Measurements from ENCODE around the gene CCDC148.
"Not testable (repeated sequence)": the region's sequence is repeated elsewhere in the genome, so short reads cannot be mapped to it uniquely, and the experiment has no call there.

The CCDC148 gene

DNA sequence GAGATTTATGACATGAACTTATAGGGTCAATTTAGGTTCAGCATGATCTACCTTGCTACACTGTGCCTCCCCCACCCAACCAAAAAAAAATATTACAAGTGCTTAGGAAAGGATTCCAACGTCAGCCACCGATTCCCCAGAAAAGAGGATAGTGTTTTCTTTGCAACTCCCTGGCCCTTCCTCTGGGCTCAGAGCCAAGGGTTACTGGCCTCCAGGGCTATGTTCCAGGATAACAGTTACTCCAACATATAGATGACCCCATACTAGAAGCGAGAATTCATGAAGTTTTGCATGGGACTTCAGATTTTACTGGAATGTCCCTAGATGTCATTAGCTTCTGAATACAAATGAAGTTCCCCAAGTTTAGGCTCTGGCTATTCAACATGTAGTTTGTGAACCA lies 182.8 kb downstream of the CCDC148 start:
- no peak for DNase-seq

DNA sequence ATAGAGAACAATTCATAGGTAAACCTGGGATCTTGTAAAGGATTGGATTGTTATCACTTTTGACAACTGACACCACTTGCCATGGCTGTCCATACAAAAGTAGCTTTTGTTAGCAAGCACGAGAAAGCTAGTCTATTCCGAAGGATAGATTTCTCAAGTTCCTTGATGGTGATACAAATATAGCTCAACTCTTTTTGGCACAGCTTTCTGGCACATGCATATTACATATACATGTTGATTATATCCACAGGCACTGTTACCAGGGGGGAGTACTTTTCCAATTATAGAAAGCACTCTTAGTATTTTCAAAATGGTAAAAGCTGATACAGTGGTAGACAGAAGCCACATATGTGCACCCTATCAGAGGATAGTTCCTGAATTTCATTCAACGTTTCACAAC lies 186.0 kb downstream of the CCDC148 start:
- DNase-seq: no peak

DNA sequence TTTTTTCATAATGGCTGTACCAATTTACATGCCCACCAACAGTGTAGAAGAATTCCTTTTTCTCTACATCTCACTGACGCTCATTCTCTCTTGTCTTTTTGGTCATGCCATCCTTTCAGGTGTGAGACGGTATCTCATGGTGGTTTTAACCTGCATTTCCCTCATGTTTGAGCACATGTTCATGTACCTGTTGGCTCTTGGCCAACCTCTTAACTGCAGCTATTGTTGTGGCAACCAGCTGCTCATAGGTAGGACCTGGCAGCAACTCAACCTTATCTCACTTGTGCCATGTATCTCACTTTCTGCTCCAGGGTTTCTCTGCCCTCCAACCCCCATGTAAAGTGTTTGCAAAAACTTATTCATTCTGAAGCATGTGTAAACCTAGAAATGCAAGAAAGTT lies 187.4 kb downstream of the CCDC148 start:
- no peak for DNase-seq

DNA sequence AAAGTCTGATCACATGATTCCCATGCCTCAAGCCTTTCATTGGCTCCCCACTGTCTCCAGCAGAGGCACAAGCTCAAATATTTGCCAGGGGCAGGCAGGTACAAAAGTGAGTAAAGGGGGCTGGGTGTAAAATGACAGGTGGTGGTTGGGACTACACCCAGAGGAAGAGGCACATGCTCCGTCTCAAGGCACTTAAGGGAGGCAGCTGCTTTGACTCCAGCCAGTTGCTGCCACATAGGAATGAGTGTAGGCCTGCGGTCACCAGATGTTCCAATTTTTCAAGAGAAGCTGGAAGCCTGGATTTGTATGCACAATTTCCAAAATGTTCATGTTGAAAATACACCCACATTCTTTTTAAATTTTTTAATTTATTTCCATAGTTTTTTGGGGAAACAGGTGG lies 190.4 kb downstream of the CCDC148 start:
- no peak for DNase-seq

- no peak for DNase-seq
Measured at GRCh38 chr2:158255257-158255656, 201.3 kb downstream of the CCDC148 start.

DNA sequence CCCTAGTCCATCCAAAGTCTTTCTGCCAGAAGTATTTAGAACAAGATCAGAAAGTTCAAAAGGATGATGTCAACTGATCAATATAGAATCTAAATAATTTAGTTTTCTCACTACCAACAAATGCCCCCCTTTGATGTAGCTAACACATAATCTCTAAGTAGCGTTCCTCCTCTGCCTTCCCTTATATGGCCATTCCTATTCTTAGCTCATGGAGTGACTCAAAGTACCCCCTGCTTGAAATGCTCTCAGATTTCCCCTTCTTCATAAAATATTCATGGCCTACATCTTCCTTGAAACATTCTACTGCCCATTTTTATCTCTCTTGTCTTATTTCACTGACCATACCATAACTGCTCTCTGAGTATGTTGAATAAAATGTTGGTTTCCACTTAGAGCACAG lies 203.4 kb downstream of the CCDC148 start:
- no peak for DNase-seq

DNA sequence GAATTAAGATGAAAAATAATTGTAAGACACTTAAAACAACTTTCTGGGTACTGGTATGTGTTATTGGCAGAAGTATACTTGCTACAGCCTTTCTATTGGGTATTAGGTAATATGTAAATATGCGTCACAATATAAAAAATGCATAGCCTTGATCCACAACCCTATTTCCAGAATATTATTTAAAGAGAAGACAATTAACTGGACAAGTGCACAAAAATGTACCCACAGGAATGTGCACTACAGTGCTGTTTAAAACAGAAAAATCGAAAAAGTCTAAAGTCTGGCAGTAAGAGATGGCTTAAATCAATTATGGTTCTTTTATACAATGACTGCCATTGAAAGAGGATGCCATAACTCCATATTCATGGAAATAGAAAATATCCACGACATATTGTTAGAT lies 205.2 kb downstream of the CCDC148 start:
- no peak for DNase-seq

GRCh38 chr2:158243392-158243791 lies 213.2 kb downstream of the CCDC148 start:
- DNase-seq: no peak

DNA sequence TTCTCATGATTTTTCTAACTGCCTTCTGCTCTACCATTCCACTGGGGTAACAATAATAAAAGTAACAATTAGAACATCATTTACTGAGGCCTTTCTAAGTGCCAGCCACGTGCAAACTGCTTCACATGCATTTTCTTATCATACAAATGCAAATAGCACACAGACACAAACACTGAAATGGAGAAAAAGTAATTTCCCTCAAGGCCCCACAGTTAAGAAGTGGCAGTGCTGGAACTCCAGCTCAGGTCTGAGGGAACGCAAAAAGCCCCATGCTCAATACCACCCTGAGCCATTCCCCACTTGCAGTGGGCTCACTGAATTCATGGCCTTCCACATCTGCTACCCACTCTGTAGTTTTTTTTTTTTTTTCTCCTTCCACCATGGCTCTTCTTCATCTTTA lies 214.3 kb downstream of the CCDC148 start:
- DNase-seq: no peak

- DNase-seq: no peak
Measured at GRCh38 chr2:158240975-158241374, 215.6 kb downstream of the CCDC148 start.

DNA sequence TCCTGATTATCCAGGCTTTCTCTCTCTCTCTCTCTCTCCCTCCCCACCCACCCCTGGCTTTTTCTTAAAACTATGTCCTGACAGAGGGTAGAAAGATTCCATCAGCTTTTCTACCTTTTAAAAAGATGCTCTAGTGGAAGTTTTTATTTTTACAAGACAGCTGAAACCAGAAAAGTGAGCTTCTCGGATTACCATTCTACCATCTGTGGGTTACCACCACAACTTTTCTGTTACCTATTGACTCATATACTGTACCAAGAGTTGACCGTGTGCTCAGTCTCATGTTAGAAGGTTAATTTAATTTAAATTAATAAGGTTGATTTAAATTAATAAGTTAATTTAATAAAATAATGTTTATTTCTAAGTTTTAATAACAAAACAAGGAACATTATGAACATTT lies 217.3 kb downstream of the CCDC148 start:
- no peak for DNase-seq

- no peak for DNase-seq
Measured at GRCh38 chr2:158234497-158234896, 222.1 kb downstream of the CCDC148 start.

DNA sequence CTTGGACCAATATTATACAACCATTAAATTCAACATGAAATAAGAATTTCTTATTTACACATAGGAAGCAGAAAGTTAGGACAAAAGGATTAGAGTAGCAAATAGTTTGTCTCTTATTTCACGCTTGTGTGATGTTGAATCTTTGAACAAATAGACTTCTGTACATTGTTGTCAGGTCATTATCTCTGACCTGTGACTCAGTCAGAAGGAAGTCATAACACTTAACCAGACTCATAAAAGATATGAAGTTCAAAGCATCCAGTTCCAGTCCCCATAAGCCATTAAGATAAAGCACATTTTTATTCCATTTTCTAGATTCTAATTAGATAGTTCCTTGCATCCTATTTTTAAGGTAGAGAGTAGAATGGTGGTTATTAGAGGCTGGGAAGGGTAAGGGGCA lies 224.1 kb downstream of the CCDC148 start:
- no peak for DNase-seq

DNA sequence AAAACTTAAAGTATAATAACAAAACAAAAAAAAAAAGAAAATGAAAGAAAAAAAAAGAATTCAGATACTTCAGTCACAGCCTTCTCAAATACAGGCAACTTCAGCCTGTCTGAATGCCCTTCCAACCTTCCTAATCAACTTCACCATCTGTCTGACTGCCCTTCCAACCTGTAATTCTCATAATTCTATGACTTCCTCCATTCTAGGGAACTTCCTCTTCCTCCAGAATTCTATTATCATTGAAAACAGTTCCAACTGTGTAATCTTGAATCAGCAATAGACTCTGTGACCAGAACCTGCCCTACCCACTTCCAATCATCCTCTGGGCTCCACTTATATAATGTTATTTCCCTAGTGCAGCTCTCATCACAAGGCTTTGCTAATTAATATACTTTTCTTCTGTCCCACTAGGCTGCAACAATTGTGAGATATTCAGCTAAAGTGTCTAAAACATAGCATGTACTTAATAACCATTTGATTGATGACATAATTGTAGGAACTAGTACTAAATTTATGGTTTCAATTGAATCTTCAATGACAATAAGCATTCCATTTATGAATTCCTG lies 227.5 kb downstream of the CCDC148 start:
- DNase-seq: peak; percentile 49

GRCh38 chr2:158223066-158223465 lies 233.5 kb downstream of the CCDC148 start:
- DNase-seq: not testable (repeated sequence)

- DNase-seq: no peak
Measured at GRCh38 chr2:158221063-158222020, 235.2 kb downstream of the CCDC148 start.

DNA sequence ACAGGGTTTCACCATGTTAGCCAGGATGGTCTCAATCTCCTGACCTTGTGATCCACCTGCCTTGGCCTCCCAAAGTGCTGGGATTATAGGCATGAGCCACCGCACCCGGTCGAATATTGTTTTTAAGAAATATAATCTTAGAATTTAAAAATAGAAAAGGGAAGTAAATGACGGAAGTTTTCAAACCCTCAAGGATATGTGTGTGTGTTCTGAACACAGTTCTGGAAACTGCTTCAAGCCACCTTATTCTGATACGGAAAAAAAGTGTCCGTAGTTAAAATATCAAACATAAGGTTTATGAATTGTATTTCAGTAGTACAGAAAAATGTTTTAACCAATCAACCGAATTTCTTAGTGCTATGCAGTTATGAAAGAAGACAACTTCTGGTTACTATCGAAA lies 239.0 kb downstream of the CCDC148 start:
- DNase-seq: peak; percentile 47

DNA sequence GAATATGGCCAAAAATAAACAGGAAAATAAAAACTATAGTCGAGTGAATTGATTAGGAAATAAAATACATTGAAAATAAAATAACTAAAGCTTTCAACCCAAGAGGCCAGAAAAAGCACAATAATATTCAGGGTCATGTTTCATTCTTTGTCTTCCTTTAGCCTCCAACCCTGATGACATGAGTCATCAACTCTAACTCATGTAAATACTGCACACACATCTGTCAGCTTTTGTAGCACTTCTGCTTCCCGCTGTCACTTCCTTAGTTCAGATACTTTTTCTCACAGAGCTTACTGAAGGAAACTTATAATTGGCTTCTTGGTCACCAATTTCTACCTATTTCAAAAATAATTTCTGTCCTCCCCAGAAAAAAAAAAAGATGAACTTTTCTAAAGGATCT lies 242.1 kb downstream of the CCDC148 start:
- DNase-seq: peak; percentile 28

DNA sequence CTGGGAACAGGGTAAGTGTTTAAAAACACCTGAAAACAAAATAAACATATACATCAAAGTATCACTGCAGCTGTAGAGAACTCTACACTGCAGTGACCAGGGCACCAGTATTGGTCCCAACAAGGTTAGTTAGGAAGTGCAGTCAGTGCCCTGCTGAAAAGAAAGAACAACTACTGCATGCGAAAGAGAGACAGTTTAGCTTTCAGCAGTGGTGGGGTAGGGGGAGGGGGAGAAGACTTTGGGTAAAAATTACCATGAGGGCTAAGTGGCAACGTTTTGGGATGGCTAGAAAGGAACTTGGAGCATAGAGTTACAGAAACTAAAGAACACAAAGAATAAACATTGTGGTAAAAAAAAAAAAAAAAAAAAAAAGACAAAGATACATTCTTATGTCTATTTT lies 242.8 kb downstream of the CCDC148 start:
- no peak for DNase-seq

GRCh38 chr2:158212301-158212700 lies 244.3 kb downstream of the CCDC148 start:
- DNase-seq: no peak

DNA sequence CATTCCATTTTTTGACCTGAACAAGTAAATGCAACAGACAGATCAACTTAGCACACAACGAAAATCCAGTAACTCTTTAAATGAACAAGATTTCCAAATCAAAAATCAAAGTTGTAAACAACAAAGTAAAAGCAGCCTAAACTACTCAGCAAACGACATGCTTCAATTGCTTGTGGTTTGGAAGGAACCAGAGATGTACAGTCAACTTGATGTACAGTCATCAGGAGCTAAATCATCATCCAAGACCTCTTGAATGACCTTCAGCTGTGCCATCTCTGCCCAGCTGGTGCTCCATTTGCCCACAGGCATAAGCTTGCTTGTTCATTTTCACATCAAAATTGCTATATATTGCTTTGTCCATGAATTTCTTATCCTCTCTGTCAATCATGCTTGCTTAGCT lies 245.1 kb downstream of the CCDC148 start:
- no peak for DNase-seq

- no peak for DNase-seq
Measured at GRCh38 chr2:158207354-158207753, 249.2 kb downstream of the CCDC148 start.

- DNase-seq: no peak
Measured at GRCh38 chr2:158205215-158205614, 251.3 kb downstream of the CCDC148 start.

GRCh38 chr2:158204741-158205165 lies 251.8 kb downstream of the CCDC148 start:
- DNase-seq: no peak

All from KG1 (cell line).